Transverse colon (tissue), 3 donors: ENCODE results near the gene OR11H7.

Experiments
- CTCF ChIP-seq, 5 experiments: fragments of 200-600 bp in 3 of 5; fragments of 450-650 bp in 2 of 5; sonication (generic) in 3 of 5; IDR thresholded peaks; 1 replicate in 2 of 5; 2 replicates in 3 of 5; pipeline ENCODE4 v1.5.1; 2016 to 2017; ENCODE audit warnings: antibody characterized with exemption in 5 of 5, inconsistent platforms in 3 of 5, mild to moderate bottlenecking in 2 of 5, moderate library complexity in 1 of 5
- EP300 ChIP-seq: sonication (generic); formaldehyde crosslinking; IDR thresholded peaks from one replicate; pipeline ENCODE4 v1.6.1; 2017; ENCODE audit warnings: antibody characterized with exemption, low read depth
- POLR2A ChIP-seq: fragments of 450-650 bp; IDR thresholded peaks from one replicate; pipeline ENCODE4 v1.6.1; 2016; ENCODE audit warnings: antibody characterized with exemption, mild to moderate bottlenecking, moderate library complexity

GRCh38 chr14:20247646-20248246 is 19.0 kb downstream of the OR11H7 start:
- no peak for TF ChIP-seq POLR2A
- no peak for TF ChIP-seq EP300
- TF ChIP-seq CTCF (IDR thresholded peaks at IDR 0.05), result no peak
